MCF 10A (cell line): ENCODE data around the gene ABHD18. TPM values are rescaled to one million over a fixed set of nuclear protein-coding genes. Genes with fewer than 3 reads are reported as not detected.
"Not testable (repeated sequence)": the region's sequence is repeated elsewhere in the genome, so short reads cannot be mapped to it uniquely, and the experiment has no call there.

Experiments used
- BruUV-seq: library from RNA; stranded (reverse); fragments of 400-500 nt; replicated peaks from 2 replicates; lab custom pipeline; 2021; lab: Mats Ljungman, UMichigan
- CTCF ChIA-PET: fragments of 300-600 bp; sonication (Branson Sonifier 250); formaldehyde crosslinking; extraction: SDS; loops from one replicate; lab custom pipeline; 2021; ENCODE audit warnings: antibody characterized with exemption, inconsistent platforms; lab: Yijun Ruan, JAX
- POLR2A ChIA-PET: fragments of 300-600, 350-650 bp; sonication (Branson Sonifier 250); formaldehyde crosslinking; extraction: SDS; loops from one replicate; lab custom pipeline; 2020; ENCODE audit warnings: antibody characterized with exemption, inconsistent platforms; lab: Yijun Ruan, JAX
- DNase-seq: peaks from one replicate; pipeline ENCODE4 v3.0.0-alpha.2; 2018; ENCODE audit not compliant: unreplicated experiment
- H3K27ac Mint-ChIP-seq: one replicate; pipeline ENCODE4 v1.8.0; 2022; ENCODE audit warnings: mild to moderate bottlenecking, low read depth, mixed read lengths; ENCODE audit not compliant: unreplicated experiment
- H3K27me3 Mint-ChIP-seq: one replicate; pipeline ENCODE4 v1.8.0; 2022; ENCODE audit warnings: mixed read lengths; ENCODE audit not compliant: insufficient read depth, unreplicated experiment
- H3K36me3 Mint-ChIP-seq: one replicate; pipeline ENCODE4 v1.8.0; 2022; ENCODE audit warnings: mild to moderate bottlenecking, moderate library complexity, mixed read lengths; ENCODE audit not compliant: insufficient read depth, unreplicated experiment
- H3K4me1 Mint-ChIP-seq: one replicate; pipeline ENCODE4 v1.8.0; 2022; ENCODE audit warnings: mixed read lengths; ENCODE audit not compliant: insufficient read depth, unreplicated experiment
- H3K4me3 Mint-ChIP-seq: one replicate; pipeline ENCODE4 v1.8.0; 2022; ENCODE audit warnings: mild to moderate bottlenecking, moderate library complexity, mixed read lengths; ENCODE audit not compliant: unreplicated experiment
- H3K9me3 Mint-ChIP-seq: one replicate; pipeline ENCODE4 v1.8.0; 2022; ENCODE audit warnings: mixed read lengths; ENCODE audit not compliant: unreplicated experiment
- CTCF ChIP-seq: fragments of 200-600 bp; IDR thresholded peaks from one replicate; pipeline ENCODE4 v1.8.0; 2022; ENCODE audit warnings: antibody characterized with exemption, mild to moderate bottlenecking; ENCODE audit not compliant: unreplicated experiment
- intact Hi-C: fragments of 100-400 bp; cut with micrococcal nuclease; formaldehyde crosslinking; loops from 2 replicates; pipeline ENCODE4 v1.14.1; 2022
- total RNA-seq: library from RNA; stranded (reverse); gene quantifications from 2 replicates; pipeline ENCODE4 v1.2.3, GENCODE V29; 2022

Gene ABHD18
- total RNA-seq, 1 experiment from 2014 or later: 10.7 TPM

- ChIA-PET CTCF (no interaction called here), POLR2A (no interaction called here)
- no peak for TF ChIP-seq CTCF
- Mint-ChIP-seq H3K4me3 (no peak overlapping the region), H3K27me3 (no peaks in the 10 kb centered on the region), H3K27ac (no peak overlapping the region), H3K4me1 (no peaks in the 10 kb centered on the region), H3K36me3 (peaks cover 14% of the 10 kb centered on the region), H3K9me3 (no peaks in the 10 kb centered on the region)
- DNase-seq: no peak
- BruUV-seq: no TSS peak
- intact Hi-C loops: no loop called here
These were observed 64.7 kb downstream of the ABHD18 start for GRCh38 chr4:128029907-128030306.

- ChIA-PET POLR2A (interaction anchor here (1.2 kb wide), 1 partner anchor 54 kb away, joined by 3 read pairs; no protein-coding TSS in a partner anchor), CTCF (interaction anchor here (0.6 to 0.8 kb wide), 3 partner anchors 9 to 37 kb away, joined by 3 to 4 read pairs (median 3); no protein-coding TSS in a partner anchor)
- TF ChIP-seq CTCF: no peak
- no peak for DNase-seq
- intact Hi-C loops: no loop called here
- Mint-ChIP-seq H3K4me1 (no peaks in the 10 kb centered on the region), H3K27ac (no peak overlapping the region), H3K36me3 (peaks cover 7% of the 10 kb centered on the region), H3K27me3 (no peaks in the 10 kb centered on the region), H3K9me3 (no peaks in the 10 kb centered on the region), H3K4me3 (no peak overlapping the region)
- no TSS peak for BruUV-seq
These were observed 66.7 kb downstream of the ABHD18 start for GRCh38 chr4:128031756-128032384.

- intact Hi-C loops: no loop called here
- no peak overlapping the region for H3K4me3 Mint-ChIP-seq
- CTCF ChIA-PET: no interaction called here
- no peak for TF ChIP-seq CTCF
- H3K9me3 Mint-ChIP-seq: no peaks in the 10 kb centered on the region
- POLR2A ChIA-PET: no interaction called here
- no peaks in the 10 kb centered on the region for H3K36me3 Mint-ChIP-seq
- DNase-seq: no peak
- H3K27ac Mint-ChIP-seq: no peak overlapping the region
- no peaks in the 10 kb centered on the region for H3K27me3 Mint-ChIP-seq
- BruUV-seq: no TSS peak
- H3K4me1 Mint-ChIP-seq: no peaks in the 10 kb centered on the region
These were observed 74.4 kb downstream of the ABHD18 start for GRCh38 chr4:128039568-128039967.

- H3K27ac Mint-ChIP-seq, DNase-seq, H3K27me3 Mint-ChIP-seq, POLR2A ChIA-PET, intact Hi-C loops, BruUV-seq, H3K4me1 Mint-ChIP-seq, H3K36me3 Mint-ChIP-seq, H3K9me3 Mint-ChIP-seq, H3K4me3 Mint-ChIP-seq: not testable (repeated sequence)
- CTCF ChIA-PET: interaction anchor here (0.6 kb wide), 1 partner anchor 117 kb away, joined by 4 read pairs; no protein-coding TSS in a partner anchor
These were observed 81.8 kb downstream of the ABHD18 start for GRCh38 chr4:128047019-128047418.

GRCh38 chr4:128047514-128047913, 82.3 kb downstream of the ABHD18 start:
- H3K9me3 Mint-ChIP-seq, H3K4me1 Mint-ChIP-seq, DNase-seq, H3K27me3 Mint-ChIP-seq, H3K4me3 Mint-ChIP-seq, BruUV-seq, CTCF ChIA-PET, H3K27ac Mint-ChIP-seq, H3K36me3 Mint-ChIP-seq, intact Hi-C loops, POLR2A ChIA-PET: not testable (repeated sequence)

- H3K36me3 Mint-ChIP-seq, BruUV-seq, H3K4me1 Mint-ChIP-seq, H3K9me3 Mint-ChIP-seq, DNase-seq, H3K4me3 Mint-ChIP-seq, intact Hi-C loops, H3K27ac Mint-ChIP-seq, H3K27me3 Mint-ChIP-seq: not testable (repeated sequence)
- ChIA-PET CTCF (interaction anchor here (0.8 kb wide), 2 partner anchors 9 to 46 kb away, joined by 3 to 4 read pairs; no protein-coding TSS in a partner anchor), POLR2A (interaction anchor here (0.7 to 1.4 kb wide), 2 partner anchors 10 to 11 kb away, joined by 3 to 6 read pairs; partner anchors contain the start of gene LARP1B)
These were observed 86.0 kb downstream of the ABHD18 start for GRCh38 chr4:128051229-128051628.

GRCh38 chr4:128054907-128055306, 89.7 kb downstream of the ABHD18 start:
- H3K27ac Mint-ChIP-seq, BruUV-seq, intact Hi-C loops, CTCF ChIA-PET, H3K9me3 Mint-ChIP-seq, H3K4me1 Mint-ChIP-seq, DNase-seq, H3K4me3 Mint-ChIP-seq, H3K36me3 Mint-ChIP-seq, H3K27me3 Mint-ChIP-seq: not testable (repeated sequence)
- POLR2A ChIA-PET: interaction anchor here (0.6 kb wide), 1 partner anchor 54 kb away, joined by 3 read pairs; no protein-coding TSS in a partner anchor
